Measurements from ENCODE around the gene ACADSB.

The ACADSB gene

DNA sequence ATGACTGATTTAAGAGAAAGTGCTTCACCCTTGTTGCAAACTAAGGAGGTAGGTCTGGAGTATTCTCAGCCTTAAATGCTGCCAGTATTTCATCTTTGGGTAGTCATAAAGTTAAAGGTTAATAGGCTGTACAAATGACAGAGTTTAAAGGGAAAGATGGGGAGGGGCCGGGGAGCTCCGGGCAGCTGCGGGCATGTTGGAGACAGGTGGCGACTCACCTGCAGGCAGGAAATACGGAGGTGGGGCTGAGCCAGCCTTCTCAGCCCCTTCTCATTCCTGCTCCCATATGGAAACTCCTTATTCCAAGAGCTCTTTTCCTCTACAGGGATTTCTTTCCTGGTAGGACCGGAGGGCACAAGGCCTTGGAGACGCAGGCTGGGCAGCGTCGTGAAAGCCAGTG lies 95.1 kb downstream of the ACADSB start:
- DNase-seq: no peak

Measured in activated CD8-positive, alpha-beta memory T cell treated with anti-CD3 and anti-CD28 coated beads for 24 hours (primary cell).